Gastroesophageal sphincter (tissue), 3 donors: ENCODE results near the gene HBG1.
"Not testable (repeated sequence)": the region's sequence is repeated elsewhere in the genome, so short reads cannot be mapped to it uniquely, and the experiment has no call there.

ENCODE experiments used
- POLR2A ChIP-seq, 2 donors: fragments of 450-650 bp; IDR thresholded peaks; one replicate each; pipeline ENCODE4 v1.6.1; 2017; ENCODE audit warnings: antibody characterized with exemption in 2 of 2, mild to moderate bottlenecking in 2 of 2, moderate library complexity in 1 of 2
- TF ChIP-seq, protein P1 (sequence below), 4 experiments: fragments of 200-600 bp in 2 of 4; fragments of 450-650 bp in 2 of 4; sonication (generic) in 1 of 4; IDR thresholded peaks; one replicate each; pipeline ENCODE4 v1.5.1; 2017 to 2019; ENCODE audit warnings: antibody characterized with exemption in 4 of 4, mild to moderate bottlenecking in 2 of 4, moderate library complexity in 2 of 4

GRCh38 chr11:5254023-5254422, 4.4 kb upstream of the HBG1 start:
- TF ChIP-seq, protein P1, sequence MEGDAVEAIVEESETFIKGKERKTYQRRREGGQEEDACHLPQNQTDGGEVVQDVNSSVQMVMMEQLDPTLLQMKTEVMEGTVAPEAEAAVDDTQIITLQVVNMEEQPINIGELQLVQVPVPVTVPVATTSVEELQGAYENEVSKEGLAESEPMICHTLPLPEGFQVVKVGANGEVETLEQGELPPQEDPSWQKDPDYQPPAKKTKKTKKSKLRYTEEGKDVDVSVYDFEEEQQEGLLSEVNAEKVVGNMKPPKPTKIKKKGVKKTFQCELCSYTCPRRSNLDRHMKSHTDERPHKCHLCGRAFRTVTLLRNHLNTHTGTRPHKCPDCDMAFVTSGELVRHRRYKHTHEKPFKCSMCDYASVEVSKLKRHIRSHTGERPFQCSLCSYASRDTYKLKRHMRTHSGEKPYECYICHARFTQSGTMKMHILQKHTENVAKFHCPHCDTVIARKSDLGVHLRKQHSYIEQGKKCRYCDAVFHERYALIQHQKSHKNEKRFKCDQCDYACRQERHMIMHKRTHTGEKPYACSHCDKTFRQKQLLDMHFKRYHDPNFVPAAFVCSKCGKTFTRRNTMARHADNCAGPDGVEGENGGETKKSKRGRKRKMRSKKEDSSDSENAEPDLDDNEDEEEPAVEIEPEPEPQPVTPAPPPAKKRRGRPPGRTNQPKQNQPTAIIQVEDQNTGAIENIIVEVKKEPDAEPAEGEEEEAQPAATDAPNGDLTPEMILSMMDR (IDR thresholded peaks at IDR 0.05) = not testable (repeated sequence)
- TF ChIP-seq POLR2A (IDR thresholded peaks at IDR 0.05) = not testable (repeated sequence)
